HL-60 (cell line): ENCODE data around the gene ST3GAL4.

Experiments
- DNase-seq, 2 experiments: peaks; one replicate each; pipeline ENCODE4 v3.0.0-alpha.2; 2010 to 2020; ENCODE audit warnings: low read depth in 1 of 2, low spot score in 1 of 2
- H3K27ac ChIP-seq: fragments of 250-450 bp; sonication (Bioruptor Pico); replicated peaks from 2 replicates; pipeline ENCODE4 v1.5.1; 2020; ENCODE audit warnings: mild to moderate bottlenecking, moderate library complexity
- H3K27me3 ChIP-seq: fragments of 250-450 bp; sonication (Bioruptor Pico); 2 replicates; pipeline ENCODE4 v1.5.1; 2021; ENCODE audit warnings: mild to moderate bottlenecking, moderate library complexity; ENCODE audit not compliant: insufficient read depth, poor library complexity, severe bottlenecking
- H3K4me3 ChIP-seq: replicated peaks from 2 replicates; pipeline ENCODE4 v1.5.1; 2011; ENCODE audit warnings: mild to moderate bottlenecking, control low read depth, low read length; ENCODE audit not compliant: insufficient read depth
- GABPA ChIP-seq: IDR thresholded peaks from 2 replicates; pipeline ENCODE4 v1.6.1; 2012; ENCODE audit warnings: low read depth
- POLR2AphosphoS5 ChIP-seq: IDR thresholded peaks from 2 replicates; pipeline ENCODE4 v1.6.1; 2012; ENCODE audit warnings: low read depth
- SPI1 ChIP-seq: IDR thresholded peaks from 2 replicates; pipeline ENCODE4 v1.6.1; 2012; ENCODE audit warnings: low read depth, mild to moderate bottlenecking, borderline replicate concordance
- TF ChIP-seq, protein P1 (sequence below): IDR thresholded peaks from one replicate; pipeline ENCODE4 v1.5.1; 2011; ENCODE audit warnings: low read length, control low read depth, inconsistent platforms; ENCODE audit not compliant: insufficient read depth
- TF ChIP-seq, protein P2 (sequence below): IDR thresholded peaks from 2 replicates; pipeline ENCODE4 v1.6.1; 2012; ENCODE audit warnings: low read depth; ENCODE audit not compliant: insufficient replicate concordance

The ST3GAL4 gene

DNA sequence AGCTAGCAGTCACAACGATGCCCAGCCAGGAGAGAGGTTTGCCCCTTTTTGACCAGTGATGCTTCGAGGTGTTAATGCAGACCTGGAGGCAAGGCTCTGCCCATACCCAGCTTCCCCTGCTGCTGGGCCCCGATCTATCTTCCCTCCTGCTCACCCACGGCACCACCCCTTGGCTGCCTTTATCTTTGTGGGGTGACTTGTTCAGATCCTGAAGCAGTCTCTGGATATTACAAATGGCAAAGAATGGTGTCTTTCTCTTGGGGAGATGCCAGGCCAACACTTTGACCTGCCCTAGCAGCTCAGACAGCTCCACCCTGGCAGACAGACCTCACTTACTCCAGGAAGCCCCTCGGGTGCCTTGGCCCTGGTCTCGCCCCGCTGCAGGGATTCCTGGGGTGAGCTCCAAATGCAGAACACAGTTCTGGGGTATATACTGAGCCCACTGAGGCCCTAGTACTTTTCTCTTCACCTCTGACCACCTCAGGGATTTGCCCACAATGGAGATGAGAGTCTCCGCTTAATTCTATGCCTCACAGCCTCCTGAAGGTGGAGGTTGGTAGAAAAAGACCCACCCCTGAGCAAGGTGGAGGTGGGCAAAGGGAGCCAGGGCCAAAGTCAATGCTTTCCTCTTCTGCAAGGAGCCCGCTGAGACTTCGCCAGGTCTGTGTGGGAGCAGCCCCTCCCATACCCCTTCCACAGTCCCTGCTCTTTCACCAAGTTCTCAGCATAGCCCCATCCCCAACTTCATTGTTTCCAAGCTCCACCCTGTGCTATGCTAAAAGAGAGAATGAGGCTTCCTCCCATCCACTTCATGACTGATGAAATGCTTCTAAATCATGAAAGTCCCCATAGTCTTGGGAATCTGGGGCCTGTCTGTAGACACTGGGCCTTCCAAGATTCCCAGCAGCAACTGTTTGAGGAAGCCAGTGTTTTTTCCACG is 11.1 kb upstream of the ST3GAL4 start:
- no peak for DNase-seq
- H3K27ac ChIP-seq = peak overlapping the region; percentile 75
- H3K27me3 ChIP-seq = no peaks in the 10 kb centered on the region
- H3K4me3 ChIP-seq = no peak overlapping the region
- TF ChIP-seq SPI1 (no peak), GABPA (no peak), POLR2AphosphoS5 (no peak)
- TF ChIP-seq, protein P1, sequence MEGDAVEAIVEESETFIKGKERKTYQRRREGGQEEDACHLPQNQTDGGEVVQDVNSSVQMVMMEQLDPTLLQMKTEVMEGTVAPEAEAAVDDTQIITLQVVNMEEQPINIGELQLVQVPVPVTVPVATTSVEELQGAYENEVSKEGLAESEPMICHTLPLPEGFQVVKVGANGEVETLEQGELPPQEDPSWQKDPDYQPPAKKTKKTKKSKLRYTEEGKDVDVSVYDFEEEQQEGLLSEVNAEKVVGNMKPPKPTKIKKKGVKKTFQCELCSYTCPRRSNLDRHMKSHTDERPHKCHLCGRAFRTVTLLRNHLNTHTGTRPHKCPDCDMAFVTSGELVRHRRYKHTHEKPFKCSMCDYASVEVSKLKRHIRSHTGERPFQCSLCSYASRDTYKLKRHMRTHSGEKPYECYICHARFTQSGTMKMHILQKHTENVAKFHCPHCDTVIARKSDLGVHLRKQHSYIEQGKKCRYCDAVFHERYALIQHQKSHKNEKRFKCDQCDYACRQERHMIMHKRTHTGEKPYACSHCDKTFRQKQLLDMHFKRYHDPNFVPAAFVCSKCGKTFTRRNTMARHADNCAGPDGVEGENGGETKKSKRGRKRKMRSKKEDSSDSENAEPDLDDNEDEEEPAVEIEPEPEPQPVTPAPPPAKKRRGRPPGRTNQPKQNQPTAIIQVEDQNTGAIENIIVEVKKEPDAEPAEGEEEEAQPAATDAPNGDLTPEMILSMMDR = no peak
- TF ChIP-seq, protein P2, sequence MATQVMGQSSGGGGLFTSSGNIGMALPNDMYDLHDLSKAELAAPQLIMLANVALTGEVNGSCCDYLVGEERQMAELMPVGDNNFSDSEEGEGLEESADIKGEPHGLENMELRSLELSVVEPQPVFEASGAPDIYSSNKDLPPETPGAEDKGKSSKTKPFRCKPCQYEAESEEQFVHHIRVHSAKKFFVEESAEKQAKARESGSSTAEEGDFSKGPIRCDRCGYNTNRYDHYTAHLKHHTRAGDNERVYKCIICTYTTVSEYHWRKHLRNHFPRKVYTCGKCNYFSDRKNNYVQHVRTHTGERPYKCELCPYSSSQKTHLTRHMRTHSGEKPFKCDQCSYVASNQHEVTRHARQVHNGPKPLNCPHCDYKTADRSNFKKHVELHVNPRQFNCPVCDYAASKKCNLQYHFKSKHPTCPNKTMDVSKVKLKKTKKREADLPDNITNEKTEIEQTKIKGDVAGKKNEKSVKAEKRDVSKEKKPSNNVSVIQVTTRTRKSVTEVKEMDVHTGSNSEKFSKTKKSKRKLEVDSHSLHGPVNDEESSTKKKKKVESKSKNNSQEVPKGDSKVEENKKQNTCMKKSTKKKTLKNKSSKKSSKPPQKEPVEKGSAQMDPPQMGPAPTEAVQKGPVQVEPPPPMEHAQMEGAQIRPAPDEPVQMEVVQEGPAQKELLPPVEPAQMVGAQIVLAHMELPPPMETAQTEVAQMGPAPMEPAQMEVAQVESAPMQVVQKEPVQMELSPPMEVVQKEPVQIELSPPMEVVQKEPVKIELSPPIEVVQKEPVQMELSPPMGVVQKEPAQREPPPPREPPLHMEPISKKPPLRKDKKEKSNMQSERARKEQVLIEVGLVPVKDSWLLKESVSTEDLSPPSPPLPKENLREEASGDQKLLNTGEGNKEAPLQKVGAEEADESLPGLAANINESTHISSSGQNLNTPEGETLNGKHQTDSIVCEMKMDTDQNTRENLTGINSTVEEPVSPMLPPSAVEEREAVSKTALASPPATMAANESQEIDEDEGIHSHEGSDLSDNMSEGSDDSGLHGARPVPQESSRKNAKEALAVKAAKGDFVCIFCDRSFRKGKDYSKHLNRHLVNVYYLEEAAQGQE = no peak

DNA sequence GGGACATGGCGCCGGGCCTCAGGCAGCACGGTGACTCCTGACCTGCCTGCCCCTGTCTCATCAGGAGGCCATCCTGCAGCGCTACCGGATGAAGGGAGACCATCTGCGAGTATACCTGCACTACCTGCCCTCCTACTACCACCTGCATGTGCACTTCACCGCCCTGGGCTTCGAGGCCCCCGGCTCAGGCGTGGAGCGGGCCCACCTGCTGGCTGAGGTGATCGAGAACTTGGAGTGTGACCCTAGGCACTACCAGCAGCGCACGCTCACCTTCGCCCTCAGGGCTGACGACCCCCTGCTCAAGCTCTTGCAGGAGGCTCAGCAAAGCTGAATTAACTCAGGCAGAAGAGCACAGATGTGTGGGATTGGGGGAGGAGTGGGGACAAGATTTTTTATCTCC is 10.2 kb upstream of the ST3GAL4 start:
- H3K4me3 ChIP-seq = no peak overlapping the region
- H3K27ac ChIP-seq = peak overlapping the region; percentile 75
- TF ChIP-seq, protein P1 = no peak
- TF ChIP-seq GABPA (no peak), SPI1 (no peak), POLR2AphosphoS5 (no peak)
- TF ChIP-seq, protein P2 = no peak
- no peaks in the 10 kb centered on the region for H3K27me3 ChIP-seq
- no peak for DNase-seq

DNA sequence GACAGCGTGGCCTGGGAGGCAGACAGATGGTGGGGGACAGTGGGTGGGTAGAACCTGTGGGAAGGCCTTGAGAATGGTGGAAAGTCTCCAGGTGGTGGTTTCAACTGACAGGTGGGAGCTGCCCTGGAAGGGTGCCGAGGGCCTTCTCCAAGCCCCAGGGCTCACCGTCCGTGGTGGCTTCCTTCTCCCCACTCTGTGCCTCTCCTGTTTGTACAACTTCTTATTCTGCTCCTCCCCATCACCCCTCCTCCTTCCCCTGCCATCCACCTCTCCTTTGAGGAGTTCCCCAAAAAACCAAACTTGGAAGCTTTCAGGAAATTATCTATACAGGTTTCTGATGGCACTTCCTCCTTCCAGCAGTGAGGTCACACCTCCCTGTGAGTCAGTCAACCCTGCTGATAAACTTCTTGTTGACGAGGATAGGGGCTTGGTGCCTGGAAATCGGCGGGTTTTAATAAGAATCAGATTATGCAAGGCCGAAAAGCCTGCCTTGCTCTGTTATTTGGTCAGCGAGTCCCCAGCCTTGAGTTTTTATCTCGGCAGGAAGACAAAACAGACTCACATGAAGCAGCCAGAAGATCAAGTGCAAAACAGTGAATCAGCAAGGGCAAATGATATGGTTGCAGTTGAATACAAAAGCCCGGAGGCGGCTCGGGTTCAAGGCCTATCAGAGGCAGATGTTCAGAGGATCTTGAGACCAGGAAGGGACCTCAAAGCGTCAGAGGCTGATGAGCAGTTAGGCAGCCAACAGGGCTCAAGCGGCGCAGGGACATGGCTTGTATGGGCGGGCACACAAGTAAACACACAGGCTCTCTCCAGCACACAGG is 9.5 kb upstream of the ST3GAL4 start:
- H3K4me3 ChIP-seq = no peak overlapping the region
- TF ChIP-seq GABPA (peak; percentile 16; the same call in 1 of the 2 replicates), SPI1 (peak; percentile 98), POLR2AphosphoS5 (peak; percentile 29; the same call in 1 of the 2 replicates)
- TF ChIP-seq, protein P1 = no peak
- TF ChIP-seq, protein P2 = no peak
- H3K27me3 ChIP-seq = no peaks in the 10 kb centered on the region
- peak overlapping the region; percentile 75 for H3K27ac ChIP-seq
- peak; percentile 84 to 87 for DNase-seq
